Diencephalon (tissue), 1 donor: ENCODE data around the gene C11orf52. TPM values are rescaled to one million over a fixed set of nuclear protein-coding genes. Genes with fewer than 3 reads are reported as not detected.

Experiments
- small RNA-seq: library from RNA; depleted of rRNA; stranded (forward); fragments of <200 nt; gene quantifications from one replicate; pipeline ENCODE3, GENCODE V24; 2014
- total RNA-seq: library from RNA; depleted of rRNA; stranded (reverse); fragments of >200 nt; gene quantifications from one replicate; pipeline ENCODE4 v1.2.3, GENCODE V29; 2014

C11orf52 gene
- 0.69 TPM for total RNA-seq

GRCh38 chr11:111918390-111919256 is at the start of gene C11orf52:
TSS of gene C11orf52 (plus strand) at chr11:111918913. CDS start at chr11:111918973, 60 bp downstream.

GRCh38 chr11:111870886-111871692 is 47.6 kb upstream of the C11orf52 start, which contains the start of gene ALG9:
TSS of gene ALG9 (minus strand) at chr11:111871581. CDS start at chr11:111871482, 99 bp downstream.

GRCh38 chr11:111878849-111879636 is 39.7 kb upstream of the C11orf52 start, which contains the start of the genes CFAP68 and FDXACB1:
TSS of gene CFAP68 (plus strand) at chr11:111879541. CDS start at chr11:111879561, 20 bp downstream.
TSS of gene FDXACB1 (minus strand) at chr11:111879165. CDS start at chr11:111879132, 33 bp downstream.

GRCh38 chr11:111911563-111912401 is 6.9 kb upstream of the C11orf52 start, which contains the start of gene CRYAB:
TSS of gene CRYAB (minus strand) at chr11:111911770. CDS start at chr11:111911724, 46 bp downstream.

GRCh38 chr11:111912535-111912934 is 6.2 kb upstream of the C11orf52 start, which contains the start of gene HSPB2:
TSS of gene HSPB2 (plus strand) at chr11:111912734. CDS start at chr11:111912830, 96 bp downstream.

Small RNAs within 50 kb of the gene (small RNA-seq; reads per million reads assigned to genes)
- not detected for gene C11orf52
- not detected for gene RNA5SP351
- 0.08 reads per million for gene RPL37AP8

Other genes starting within 250 kb of the C11orf52 start
- gene PPP2R1B, start 152.5 kb upstream of the C11orf52 start, total RNA-seq = 16.1 TPM
- 70.8 TPM for gene ALG9, start 47.3 kb upstream of the C11orf52 start, total RNA-seq
- 7.2 TPM for gene FDXACB1, start 39.7 kb upstream of the C11orf52 start, total RNA-seq
- gene CFAP68, start 39.4 kb upstream of the C11orf52 start, total RNA-seq = 19.6 TPM
- 8.5 TPM for gene CRYAB, start 7.1 kb upstream of the C11orf52 start, total RNA-seq
- 0.92 TPM for gene HSPB2, start 6.2 kb upstream of the C11orf52 start, total RNA-seq
- 91.6 TPM for gene DIXDC1, start 18.4 kb downstream of the C11orf52 start, total RNA-seq
- 67.1 TPM for gene DLAT, start 106.5 kb downstream of the C11orf52 start, total RNA-seq
- gene PIH1D2, start 155.1 kb downstream of the C11orf52 start, total RNA-seq = 7.2 TPM
- 39.0 TPM for gene NKAPD1, start 155.4 kb downstream of the C11orf52 start, total RNA-seq
- gene TIMM8B, start 167.8 kb downstream of the C11orf52 start, total RNA-seq = 55.1 TPM
- 62.5 TPM for gene SDHD, start 168.0 kb downstream of the C11orf52 start, total RNA-seq
- 1.8 TPM for gene IL18, start 245.2 kb downstream of the C11orf52 start, total RNA-seq
- gene TEX12, start 248.5 kb downstream of the C11orf52 start, total RNA-seq = 1.8 TPM